Testis (tissue), 2 donors: Measurements from ENCODE around the gene SYNPR.

ENCODE experiments used
- POLR2A ChIP-seq: fragments of 450-650 bp; IDR thresholded peaks from one replicate; pipeline ENCODE4 v1.6.1; 2017; ENCODE audit warnings: antibody characterized with exemption, mild to moderate bottlenecking, moderate library complexity
- TF ChIP-seq, protein P1 (sequence below), 3 experiments: fragments of 450-650 bp in 2 of 3; fragments of 200-600 bp in 1 of 3; sonication (generic) in 1 of 3; IDR thresholded peaks; one replicate each; pipeline ENCODE4 v1.5.1; 2016 to 2019; ENCODE audit warnings: antibody characterized with exemption in 3 of 3, mild to moderate bottlenecking in 2 of 3, moderate library complexity in 1 of 3

DNA sequence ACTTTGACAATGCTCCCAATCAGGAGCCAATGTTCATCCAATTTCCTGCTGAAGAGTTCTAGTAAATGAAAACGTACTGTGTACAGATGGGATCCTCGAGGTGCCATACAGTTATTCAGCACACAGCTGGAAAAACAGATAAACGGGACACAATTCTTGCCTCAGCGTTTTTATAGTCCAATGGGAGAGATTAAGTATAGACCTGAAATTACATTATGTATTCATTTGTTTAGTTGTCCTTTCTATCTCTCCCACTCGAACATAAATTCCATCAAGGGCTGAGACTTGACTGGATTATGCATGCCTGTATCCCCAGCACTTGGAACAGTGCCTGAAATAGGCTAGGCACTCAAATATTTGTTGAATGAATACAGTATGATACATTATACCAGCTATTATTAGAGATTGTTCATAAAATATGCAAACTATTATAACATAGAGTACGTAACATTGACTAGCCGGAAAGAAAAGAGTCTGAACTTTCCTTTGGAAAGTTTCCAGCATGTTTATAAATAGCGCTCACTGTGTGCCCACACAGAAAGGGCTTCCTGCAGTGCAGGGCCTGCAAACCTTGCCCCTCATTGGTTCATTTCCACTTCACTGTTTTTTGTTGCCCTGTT, 346.9 kb downstream of the SYNPR start:
- TF ChIP-seq POLR2A: no peak
- TF ChIP-seq, protein P1, sequence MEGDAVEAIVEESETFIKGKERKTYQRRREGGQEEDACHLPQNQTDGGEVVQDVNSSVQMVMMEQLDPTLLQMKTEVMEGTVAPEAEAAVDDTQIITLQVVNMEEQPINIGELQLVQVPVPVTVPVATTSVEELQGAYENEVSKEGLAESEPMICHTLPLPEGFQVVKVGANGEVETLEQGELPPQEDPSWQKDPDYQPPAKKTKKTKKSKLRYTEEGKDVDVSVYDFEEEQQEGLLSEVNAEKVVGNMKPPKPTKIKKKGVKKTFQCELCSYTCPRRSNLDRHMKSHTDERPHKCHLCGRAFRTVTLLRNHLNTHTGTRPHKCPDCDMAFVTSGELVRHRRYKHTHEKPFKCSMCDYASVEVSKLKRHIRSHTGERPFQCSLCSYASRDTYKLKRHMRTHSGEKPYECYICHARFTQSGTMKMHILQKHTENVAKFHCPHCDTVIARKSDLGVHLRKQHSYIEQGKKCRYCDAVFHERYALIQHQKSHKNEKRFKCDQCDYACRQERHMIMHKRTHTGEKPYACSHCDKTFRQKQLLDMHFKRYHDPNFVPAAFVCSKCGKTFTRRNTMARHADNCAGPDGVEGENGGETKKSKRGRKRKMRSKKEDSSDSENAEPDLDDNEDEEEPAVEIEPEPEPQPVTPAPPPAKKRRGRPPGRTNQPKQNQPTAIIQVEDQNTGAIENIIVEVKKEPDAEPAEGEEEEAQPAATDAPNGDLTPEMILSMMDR (IDR thresholded peaks at IDR 0.05): no peak
